ENCODE data around the gene CLCN2. TPM values are rescaled to one million over a fixed set of nuclear protein-coding genes. Genes with fewer than 3 reads are reported as not detected.

Gene CLCN2
- total and polyA plus RNA-seq, 2 donors (not counting 1 experiment from before 2014, with no cell fraction given) = 0.93 to 3.1 TPM

- H3K27me3 ChIP-seq (ENCODE audit: control insufficient read depth, insufficient read depth, low read length) = no peaks in the 10 kb centered on the region
- no peak overlapping the region for H3K9ac ChIP-seq (ENCODE audit: insufficient read depth, low read length)
- peaks cover 70% of the 10 kb centered on the region for H3K36me3 ChIP-seq (ENCODE audit: control insufficient read depth, insufficient read depth, low read length)
- H3K4me1 ChIP-seq (ENCODE audit: control insufficient read depth, extremely low read depth, insufficient read depth, low read length) = peaks cover 6% of the 10 kb centered on the region
- H3K4me2 ChIP-seq (ENCODE audit: extremely low read depth, insufficient read depth, low read length) = no peak overlapping the region
- DNase-seq (ENCODE audit: low read depth in 2 of 2) = no peak
- H2AFZ ChIP-seq (ENCODE audit: low read length) = no peak overlapping the region
- peaks cover 68% of the 10 kb centered on the region for H3K79me2 ChIP-seq (ENCODE audit: control insufficient read depth, insufficient read depth, low read length)
- H3K9me3 ChIP-seq (ENCODE audit: control insufficient read depth, insufficient read depth, low read depth, low read length) = no peaks in the 10 kb centered on the region
- no peak overlapping the region for H3K4me3 ChIP-seq (replicated peaks in 1 of 4; ENCODE audit: control extremely low read depth in 1 of 4, insufficient read depth in 1 of 4, low read depth in 3 of 4, low read length in 4 of 4)
- no peaks in the 10 kb centered on the region for H4K20me1 ChIP-seq (ENCODE audit: control insufficient read depth, extremely low read depth, insufficient read depth, low read length)
- H3K27ac ChIP-seq (ENCODE audit: insufficient read depth, low read length) = no peak overlapping the region
- TF ChIP-seq EZH2 (IDR thresholded peaks at IDR 0.05; ENCODE audit: low read length, missing control alignments) (no peak), CTCF (conservative IDR thresholded peaks at IDR 0.05 in 1 of 2, IDR thresholded peaks at IDR 0.05 in 1 of 2; ENCODE audit: low read depth in 1 of 2, low read length in 2 of 2) (no peak)
Measured at GRCh38 chr3:184325269-184325668, 36.1 kb downstream of the CLCN2 start.

GRCh38 chr3:184323696-184324095 lies 37.7 kb downstream of the CLCN2 start:
- Histone ChIP-seq H3K4me2 (ENCODE audit: extremely low read depth, insufficient read depth, low read length) (no peak overlapping the region), H4K20me1 (ENCODE audit: control insufficient read depth, extremely low read depth, insufficient read depth, low read length) (no peaks in the 10 kb centered on the region)
- no peak for TF ChIP-seq EZH2 (IDR thresholded peaks at IDR 0.05; ENCODE audit: low read length, missing control alignments)
- no peak for TF ChIP-seq CTCF (conservative IDR thresholded peaks at IDR 0.05 in 1 of 2, IDR thresholded peaks at IDR 0.05 in 1 of 2; ENCODE audit: low read depth in 1 of 2, low read length in 2 of 2)

GRCh38 chr3:184322731-184323487 lies 38.5 kb downstream of the CLCN2 start:
- H3K4me1 ChIP-seq (ENCODE audit: control insufficient read depth, extremely low read depth, insufficient read depth, low read length) = peaks cover 18% of the 10 kb centered on the region
- no peaks in the 10 kb centered on the region for H3K27me3 ChIP-seq (ENCODE audit: control insufficient read depth, insufficient read depth, low read length)
- no peak overlapping the region for H3K9ac ChIP-seq (ENCODE audit: insufficient read depth, low read length)
- no peaks in the 10 kb centered on the region for H3K9me3 ChIP-seq (ENCODE audit: control insufficient read depth, insufficient read depth, low read depth, low read length)
- peaks cover 64% of the 10 kb centered on the region for H3K36me3 ChIP-seq (ENCODE audit: control insufficient read depth, insufficient read depth, low read length)
- no peak overlapping the region for H3K4me2 ChIP-seq (ENCODE audit: extremely low read depth, insufficient read depth, low read length)
- no peak overlapping the region for H3K27ac ChIP-seq (ENCODE audit: insufficient read depth, low read length)
- peaks cover 84% of the 10 kb centered on the region for H3K79me2 ChIP-seq (ENCODE audit: control insufficient read depth, insufficient read depth, low read length)
- DNase-seq (ENCODE audit: low read depth in 2 of 2) = no peak
- TF ChIP-seq CTCF (conservative IDR thresholded peaks at IDR 0.05 in 1 of 2, IDR thresholded peaks at IDR 0.05 in 1 of 2; ENCODE audit: low read depth in 1 of 2, low read length in 2 of 2) (no peak), EZH2 (IDR thresholded peaks at IDR 0.05; ENCODE audit: low read length, missing control alignments) (no peak)
- no peak overlapping the region for H2AFZ ChIP-seq (ENCODE audit: low read length)
- no peaks in the 10 kb centered on the region for H4K20me1 ChIP-seq (ENCODE audit: control insufficient read depth, extremely low read depth, insufficient read depth, low read length)
- no peak overlapping the region for H3K4me3 ChIP-seq (replicated peaks in 1 of 4; ENCODE audit: control extremely low read depth in 1 of 4, insufficient read depth in 1 of 4, low read depth in 3 of 4, low read length in 4 of 4)

More at GRCh38 chr3:184323696-184324095, 37.7 kb downstream of the CLCN2 start:
- Histone ChIP-seq H3K9me3 (ENCODE audit: control insufficient read depth, insufficient read depth, low read depth, low read length) (no peaks in the 10 kb centered on the region), H3K27me3 (ENCODE audit: control insufficient read depth, insufficient read depth, low read length) (no peaks in the 10 kb centered on the region), H3K36me3 (ENCODE audit: control insufficient read depth, insufficient read depth, low read length) (peaks cover 68% of the 10 kb centered on the region), H2AFZ (ENCODE audit: low read length) (no peak overlapping the region), H3K9ac (ENCODE audit: insufficient read depth, low read length) (no peak overlapping the region), H3K79me2 (ENCODE audit: control insufficient read depth, insufficient read depth, low read length) (peaks cover 78% of the 10 kb centered on the region), H3K27ac (ENCODE audit: insufficient read depth, low read length) (no peak overlapping the region), H3K4me3 (replicated peaks in 1 of 4; ENCODE audit: control extremely low read depth in 1 of 4, insufficient read depth in 1 of 4, low read depth in 3 of 4, low read length in 4 of 4) (no peak overlapping the region), H3K4me1 (ENCODE audit: control insufficient read depth, extremely low read depth, insufficient read depth, low read length) (peaks cover 18% of the 10 kb centered on the region)
- DNase-seq (ENCODE audit: low read depth in 2 of 2) = no peak

All from fibroblast of lung (primary cell).